IMR-90 (cell line): ENCODE data around the gene KDM6B. TPM values are rescaled to one million over a fixed set of nuclear protein-coding genes. Genes with fewer than 3 reads are reported as not detected.

Source experiments
- ATAC-seq: fragments of 200-7000 bp; cut with Tn5 transposase; 2 replicates; pipeline ENCODE4 v1.9.1; 2020; ENCODE audit warnings: low read depth, mild to moderate bottlenecking, moderate library complexity
- BruUV-seq: library from RNA; stranded (reverse); fragments of 400-500 nt; replicated peaks from 2 replicates; lab custom pipeline; 2021; lab: Mats Ljungman, UMichigan
- CTCF ChIA-PET: fragments of 300-600 bp; formaldehyde crosslinking; extraction: SDS; loops from one replicate; lab custom pipeline; 2021; ENCODE audit warnings: antibody characterized with exemption; lab: Yijun Ruan, JAX
- POLR2A ChIA-PET: fragments of 300-600 bp; sonication (Branson Sonifier 250); formaldehyde crosslinking; loops from one replicate; lab custom pipeline; 2022; ENCODE audit warnings: antibody characterized with exemption; ENCODE audit not compliant: unreplicated experiment; lab: Charles Lee
- DNase-seq: peaks from one replicate; pipeline ENCODE4 v3.0.0; 2013
- H2AFZ ChIP-seq: replicated peaks from 2 replicates; pipeline ENCODE3; 2013; ENCODE audit warnings: low read length, mild to moderate bottlenecking; ENCODE audit not compliant: poor library complexity
- H2AK5ac ChIP-seq: 2 replicates; pipeline ENCODE4 v1.6.1; 2013; ENCODE audit warnings: low read depth, low read length, inconsistent platforms
- H2AK9ac ChIP-seq: replicated peaks from 2 replicates; pipeline ENCODE3; 2013; ENCODE audit warnings: mild to moderate bottlenecking, low read depth, low read length, moderate library complexity; ENCODE audit not compliant: poor library complexity
- H2BK120ac ChIP-seq: 2 replicates; pipeline ENCODE4 v1.6.1; 2013; ENCODE audit warnings: low read depth, low read length, inconsistent platforms
- H2BK15ac ChIP-seq: 3 replicates; pipeline ENCODE4 v1.6.1; 2013; ENCODE audit warnings: low read depth, low read length, inconsistent platforms
- H2BK20ac ChIP-seq: 2 replicates; pipeline ENCODE4 v1.6.1; 2013; ENCODE audit warnings: low read depth, mild to moderate bottlenecking, inconsistent platforms, low read length, moderate library complexity
- H2BK5ac ChIP-seq: 2 replicates; pipeline ENCODE4 v1.6.1; 2013; ENCODE audit warnings: mild to moderate bottlenecking, low read depth, low read length, inconsistent platforms; ENCODE audit not compliant: poor library complexity, severe bottlenecking
- H3K14ac ChIP-seq: replicated peaks from 2 replicates; pipeline ENCODE4 v1.6.1; 2013; ENCODE audit warnings: low read depth, low read length, inconsistent platforms
- H3K18ac ChIP-seq: 2 replicates; pipeline ENCODE4 v1.6.1; 2013; ENCODE audit warnings: low read depth, low read length, control low read depth
- H3K23ac ChIP-seq: 2 replicates; pipeline ENCODE4 v1.6.1; 2013; ENCODE audit warnings: low read depth, low read length, inconsistent platforms
- H3K27ac ChIP-seq: 2 replicates; pipeline ENCODE4 v1.5.1; 2013; ENCODE audit warnings: mild to moderate bottlenecking, control low read depth, low read length; ENCODE audit not compliant: insufficient read depth
- H3K27me3 ChIP-seq: 2 replicates; pipeline ENCODE4 v1.6.1; 2013; ENCODE audit warnings: low read length; ENCODE audit not compliant: control insufficient read depth, insufficient read depth
- H3K36me3 ChIP-seq: 2 replicates; pipeline ENCODE4 v1.6.1; 2013; ENCODE audit warnings: low read length, mixed read lengths; ENCODE audit not compliant: control insufficient read depth, insufficient read depth
- H3K4ac ChIP-seq: 2 replicates; pipeline ENCODE4 v1.6.1; 2013; ENCODE audit warnings: low read depth, low read length, inconsistent platforms
- H3K4me1 ChIP-seq: 2 replicates; pipeline ENCODE4 v1.6.1; 2013; ENCODE audit warnings: low read length, mixed read lengths; ENCODE audit not compliant: control insufficient read depth, insufficient read depth
- H3K4me2 ChIP-seq: 2 replicates; pipeline ENCODE4 v1.6.1; 2013; ENCODE audit warnings: low read depth, mild to moderate bottlenecking, control low read depth, low read length, moderate library complexity
- H3K4me3 ChIP-seq: 2 replicates; pipeline ENCODE4 v1.5.1; 2013; ENCODE audit warnings: low read depth, mild to moderate bottlenecking, control low read depth, low read length, moderate library complexity; ENCODE audit not compliant: insufficient read depth
- H3K56ac ChIP-seq: 2 replicates; pipeline ENCODE4 v1.6.1; 2013; ENCODE audit warnings: low read length, inconsistent platforms; ENCODE audit not compliant: insufficient read depth; ENCODE audit errors: extremely low read depth
- H3K79me1 ChIP-seq, 2 experiments: 2 replicates each; pipeline ENCODE4 v1.6.1; 2013; ENCODE audit warnings: low read length in 2 of 2, inconsistent platforms in 1 of 2, low read depth in 1 of 2
- H3K9ac ChIP-seq: 2 replicates; pipeline ENCODE4 v1.6.1; 2013; ENCODE audit warnings: low read depth, low read length, control low read depth
- H3K9me1 ChIP-seq: 2 replicates; pipeline ENCODE4 v1.6.1; 2013; ENCODE audit warnings: low read length, inconsistent platforms; ENCODE audit not compliant: insufficient read depth
- H3K9me3 ChIP-seq: 2 replicates; pipeline ENCODE4 v1.6.1; 2013; ENCODE audit warnings: low read length; ENCODE audit not compliant: control insufficient read depth, insufficient read depth
- H4K20me1 ChIP-seq: 2 replicates; pipeline ENCODE4 v1.6.1; 2013; ENCODE audit warnings: low read length, inconsistent platforms; ENCODE audit not compliant: insufficient read depth
- H4K5ac ChIP-seq: 2 replicates; pipeline ENCODE4 v1.6.1; 2013; ENCODE audit warnings: mild to moderate bottlenecking, low read depth, low read length, control low read depth
- H4K8ac ChIP-seq, 2 experiments: 2 replicates each; pipeline ENCODE4 v1.6.1; 2013; ENCODE audit warnings: low read depth in 2 of 2, low read length in 2 of 2, control low read depth in 1 of 2, inconsistent platforms in 1 of 2
- H4K91ac ChIP-seq: 2 replicates; pipeline ENCODE4 v1.6.1; 2013; ENCODE audit warnings: low read depth, low read length, inconsistent platforms; ENCODE audit not compliant: insufficient read depth
- CTCF ChIP-seq: conservative IDR thresholded peaks from 2 replicates; pipeline ENCODE4 v1.5.1; 2012; ENCODE audit warnings: mild to moderate bottlenecking, low read depth, low read length, improper control_type of control experiment
- FOS ChIP-seq: fragments of 150-350 bp; IDR thresholded peaks from 2 replicates; pipeline ENCODE4 v1.6.1; 2016; ENCODE audit warnings: low read depth, low read length
- MAFK ChIP-seq: IDR thresholded peaks from 2 replicates; pipeline ENCODE4 v1.6.1; 2012; ENCODE audit warnings: low read depth, low read length, improper control_type of control experiment
- MXI1 ChIP-seq: IDR thresholded peaks from 2 replicates; pipeline ENCODE4 v1.6.1; 2012; ENCODE audit warnings: low read depth, mild to moderate bottlenecking, low read length, moderate library complexity, borderline replicate concordance
- POLR2A ChIP-seq: IDR thresholded peaks from 2 replicates; pipeline ENCODE4 v1.6.1; 2012; ENCODE audit warnings: mild to moderate bottlenecking, low read depth, low read length
- RAD21 ChIP-seq: IDR thresholded peaks from 2 replicates; pipeline ENCODE4 v1.6.1; 2012; ENCODE audit warnings: low read length, improper control_type of control experiment
- SMC3 ChIP-seq: fragments of 150-350 bp; IDR thresholded peaks from 2 replicates; pipeline ENCODE4 v1.6.1; 2016; ENCODE audit warnings: low read depth, mild to moderate bottlenecking, antibody characterized with exemption, low read length, moderate library complexity
- USF2 ChIP-seq: fragments of 150-350 bp; IDR thresholded peaks from 2 replicates; pipeline ENCODE4 v1.6.1; 2017; ENCODE audit warnings: mild to moderate bottlenecking, antibody characterized with exemption, low read length, low read depth
- WGBS, 2 experiments: methylation state at CpG; one replicate each; pipeline versions ENCODE4 v1.1.5 to v1.1.7; 2013; ENCODE audit warnings: missing lambda C conversion rate in 2 of 2; ENCODE audit not compliant: insufficient read length in 1 of 2; ENCODE audit errors: extremely low coverage in 2 of 2; 5-methylcytosine and 5-hydroxymethylcytosine counted together
- dilution Hi-C: fragments of 300-500 bp; cut with HindIII; formaldehyde crosslinking; loops from one replicate; pipeline ENCODE4 v1.14.3; 2018; ENCODE audit warnings: low sequenced_read_pairs; ENCODE audit not compliant: unreplicated experiment
- in situ Hi-C: fragments of 300-500 bp; cut with MboI; formaldehyde crosslinking; loops from 3 replicates; pipeline ENCODE4 v1.14.3; 2019; ENCODE audit warnings: low sequenced_read_pairs, inconsistent platforms, mixed read lengths
- intact Hi-C: fragments of 100-400 bp; cut with micrococcal nuclease; formaldehyde crosslinking; loops from 2 replicates; pipeline ENCODE4 v1.10.0; 2022
- polyA plus RNA-seq, 3 experiments: library from polyadenylated mRNA; depleted of rRNA; stranded (reverse); fragments of >200 nt; gene quantifications; 2 replicates each; pipeline ENCODE4 v1.2.3, GENCODE V29; 2012; ENCODE audit warnings: low replicate concordance in 1 of 3
- total RNA-seq: library from RNA; depleted of rRNA; stranded (reverse); fragments of >200 nt; gene quantifications from 2 replicates; pipeline ENCODE4 v1.2.3, GENCODE V29; 2012

KDM6B gene
- total and polyA plus RNA-seq, 2 of the 4 experiments (the other 2 are of a cell fraction) = 0.72 to 3.5 TPM

- Histone ChIP-seq H3K36me3 (peaks cover 17% of the 10 kb centered on the region), H2BK120ac (no peak overlapping the region), H3K18ac (no peak overlapping the region), H3K4me1 (no peaks in the 10 kb centered on the region), H3K14ac (no peak overlapping the region), H3K23ac (no peak overlapping the region), H2BK15ac (no peak overlapping the region), H4K5ac (no peak overlapping the region), H3K9ac (no peak overlapping the region), H4K20me1 (0 out of 2 replicates have a peak, but pooled peaks cover under 1% of the 10 kb centered on the region), H2AK5ac (no peak overlapping the region), H4K91ac (no peak overlapping the region), H2AFZ (no peak overlapping the region), H3K9me1 (no peaks in the 10 kb centered on the region), H3K27ac (no peak overlapping the region), H3K79me1 (peaks cover 6 to 24% of the 10 kb centered on the region in 2 experiments; a peak in 3 of 4 replicates), H3K4me3 (no peak overlapping the region), H3K27me3 (no peaks in the 10 kb centered on the region), H4K8ac (no peak overlapping the region), H3K4me2 (no peak overlapping the region), H2AK9ac (no peak overlapping the region), H3K9me3 (no peaks in the 10 kb centered on the region), H2BK5ac (no peak overlapping the region), H3K4ac (no peak overlapping the region), H3K56ac (no peak overlapping the region), H2BK20ac (no peak overlapping the region)
- dilution Hi-C loops = no loop called here
- intact Hi-C loops = no loop called here
- ATAC-seq (no peak), DNase-seq (no peak)
- ChIA-PET CTCF (no interaction called here), POLR2A (no interaction called here)
- in situ Hi-C loops = no loop called here
- WGBS, 2 experiments = 88% methylated on average over 3 of the region's 5 CpGs; no CpG with 5 or more reads in 1 of the 2 experiments
- no TSS peak for BruUV-seq
- TF ChIP-seq MXI1 (no peak), RAD21 (no peak), USF2 (no peak), SMC3 (no peak), MAFK (no peak), FOS (no peak), POLR2A (no peak), CTCF (no peak)
These were observed 33.9 kb downstream of the KDM6B start for GRCh38 chr17:7867881-7868329.
